GM21423 (cell line): ENCODE data around the gene P4HB.

Experiments
- ATAC-seq: cut with Tn5 transposase; IDR thresholded peaks from one replicate; pipeline ENCODE4 v1.9.1; 2021; ENCODE audit warnings: mild to moderate bottlenecking, moderate library complexity; ENCODE audit not compliant: unreplicated experiment

The P4HB gene

GRCh38 chr17:81794509-81794908 lies 65.8 kb downstream of the P4HB start:
- ATAC-seq: no peak

GRCh38 chr17:81794074-81794476 lies 66.3 kb downstream of the P4HB start:
- ATAC-seq: no peak
